ENCODE data around the gene MAGI1.
A peak's percentile ranks its signal among the peaks of the same experiment; 100 is the strongest.

Gene MAGI1

DNA sequence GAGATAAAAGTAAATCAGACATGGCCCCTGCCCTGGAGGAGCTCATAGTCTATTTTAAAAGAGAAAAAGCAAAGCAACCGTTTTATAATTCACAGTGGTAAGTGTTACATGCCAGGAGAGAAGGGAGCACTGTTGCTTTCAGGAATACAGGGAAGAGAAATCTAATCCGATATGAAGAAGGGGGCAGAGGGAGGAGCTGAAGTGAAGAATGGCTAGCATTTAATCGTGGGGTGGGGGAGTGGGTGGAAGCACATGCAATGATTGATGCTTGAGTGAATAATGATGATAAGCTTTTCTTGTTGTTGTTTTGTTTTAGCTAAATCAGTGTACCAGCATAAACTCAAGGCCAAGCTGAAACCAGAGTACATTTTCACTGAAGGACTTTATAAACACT, 629.5 kb downstream of the MAGI1 start:
- H3K4me3 ChIP-seq (ENCODE audit: low read depth, low read length): no peak overlapping the region
- no peak for DNase-seq (ENCODE audit: low read depth)
- TF ChIP-seq, protein P1, sequence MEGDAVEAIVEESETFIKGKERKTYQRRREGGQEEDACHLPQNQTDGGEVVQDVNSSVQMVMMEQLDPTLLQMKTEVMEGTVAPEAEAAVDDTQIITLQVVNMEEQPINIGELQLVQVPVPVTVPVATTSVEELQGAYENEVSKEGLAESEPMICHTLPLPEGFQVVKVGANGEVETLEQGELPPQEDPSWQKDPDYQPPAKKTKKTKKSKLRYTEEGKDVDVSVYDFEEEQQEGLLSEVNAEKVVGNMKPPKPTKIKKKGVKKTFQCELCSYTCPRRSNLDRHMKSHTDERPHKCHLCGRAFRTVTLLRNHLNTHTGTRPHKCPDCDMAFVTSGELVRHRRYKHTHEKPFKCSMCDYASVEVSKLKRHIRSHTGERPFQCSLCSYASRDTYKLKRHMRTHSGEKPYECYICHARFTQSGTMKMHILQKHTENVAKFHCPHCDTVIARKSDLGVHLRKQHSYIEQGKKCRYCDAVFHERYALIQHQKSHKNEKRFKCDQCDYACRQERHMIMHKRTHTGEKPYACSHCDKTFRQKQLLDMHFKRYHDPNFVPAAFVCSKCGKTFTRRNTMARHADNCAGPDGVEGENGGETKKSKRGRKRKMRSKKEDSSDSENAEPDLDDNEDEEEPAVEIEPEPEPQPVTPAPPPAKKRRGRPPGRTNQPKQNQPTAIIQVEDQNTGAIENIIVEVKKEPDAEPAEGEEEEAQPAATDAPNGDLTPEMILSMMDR (conservative IDR thresholded peaks at IDR 0.05; ENCODE audit: low read depth, low read length): no peak

DNA sequence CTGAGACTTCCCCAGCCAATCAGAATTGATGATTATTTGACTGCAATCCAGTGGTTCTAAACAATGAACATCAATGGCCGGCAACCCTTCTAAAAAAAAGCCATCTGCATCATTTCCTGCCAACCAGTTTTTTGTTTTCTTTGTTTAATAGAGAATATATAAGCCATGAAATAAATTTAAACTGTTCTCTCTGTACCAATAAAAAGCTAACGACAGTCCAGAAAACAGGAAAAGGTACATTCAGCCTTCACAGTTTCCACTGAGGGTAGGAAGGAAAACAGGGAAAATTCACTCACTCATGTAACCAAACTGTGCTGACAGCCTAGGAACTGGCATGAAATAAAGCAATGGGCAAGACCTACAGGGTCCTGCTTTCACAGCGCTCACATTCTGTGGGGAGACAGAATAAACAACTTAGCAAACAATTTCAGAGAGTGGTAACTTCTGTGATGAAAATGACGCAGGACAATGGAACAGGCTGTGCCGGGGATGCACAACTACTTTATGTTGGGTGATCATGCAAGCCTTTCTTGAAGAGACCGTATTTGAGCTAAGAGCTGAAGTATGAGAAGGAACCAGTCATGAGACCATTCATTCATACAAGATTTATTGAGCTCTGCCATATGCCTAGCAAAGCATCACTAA, 630.1 kb downstream of the MAGI1 start:
- H3K4me3 ChIP-seq (ENCODE audit: low read depth, low read length): no peak overlapping the region
- DNase-seq (ENCODE audit: low read depth): no peak
- TF ChIP-seq, protein P1 (conservative IDR thresholded peaks at IDR 0.05; ENCODE audit: low read depth, low read length): no peak

DNA sequence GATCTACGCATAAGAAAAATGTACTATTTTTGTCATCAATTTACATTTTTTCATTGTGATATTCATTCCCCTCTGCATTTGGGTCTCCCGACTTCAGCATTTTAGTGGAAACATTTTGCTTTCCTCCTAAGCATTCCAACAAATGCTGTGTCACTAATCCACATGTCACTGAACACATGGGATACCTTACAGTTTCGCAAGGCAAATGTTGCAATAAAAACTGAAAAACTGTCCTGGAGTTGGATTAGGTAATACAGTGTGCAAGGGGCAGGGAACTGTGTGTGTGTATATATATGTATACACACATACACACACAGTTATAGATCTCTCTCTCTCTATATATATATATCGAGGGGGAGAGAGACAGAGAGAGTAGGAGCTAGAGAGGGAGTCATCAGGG, 632.2 kb downstream of the MAGI1 start:
- H3K4me3 ChIP-seq (ENCODE audit: low read depth, low read length): no peak overlapping the region
- DNase-seq (ENCODE audit: low read depth): peak; percentile 58
- TF ChIP-seq, protein P1 (conservative IDR thresholded peaks at IDR 0.05; ENCODE audit: low read depth, low read length): no peak

DNA sequence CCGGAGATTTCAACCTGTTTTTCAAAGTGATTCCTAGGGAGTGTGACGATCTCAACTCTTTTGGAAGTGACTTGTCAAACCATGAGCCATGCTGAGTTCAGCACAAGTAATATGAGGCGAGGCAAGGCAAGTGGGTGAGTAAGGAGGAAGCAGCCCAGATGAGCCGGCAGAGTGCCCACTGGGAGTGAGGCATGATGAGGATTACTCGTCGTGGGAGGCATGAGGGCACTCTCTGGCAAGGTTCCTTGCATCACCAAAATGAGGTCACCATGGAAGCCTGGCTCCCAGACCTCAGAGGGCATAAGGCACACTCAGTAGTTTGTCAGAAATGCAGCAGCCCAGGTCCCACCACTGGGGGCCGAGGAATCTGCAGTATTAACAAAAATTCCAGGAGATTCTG, 636.1 kb downstream of the MAGI1 start:
- peak; percentile 67 for DNase-seq (ENCODE audit: low read depth)
- H3K4me3 ChIP-seq (ENCODE audit: low read depth, low read length): no peak overlapping the region
- TF ChIP-seq, protein P1 (conservative IDR thresholded peaks at IDR 0.05; ENCODE audit: low read depth, low read length): no peak

DNA sequence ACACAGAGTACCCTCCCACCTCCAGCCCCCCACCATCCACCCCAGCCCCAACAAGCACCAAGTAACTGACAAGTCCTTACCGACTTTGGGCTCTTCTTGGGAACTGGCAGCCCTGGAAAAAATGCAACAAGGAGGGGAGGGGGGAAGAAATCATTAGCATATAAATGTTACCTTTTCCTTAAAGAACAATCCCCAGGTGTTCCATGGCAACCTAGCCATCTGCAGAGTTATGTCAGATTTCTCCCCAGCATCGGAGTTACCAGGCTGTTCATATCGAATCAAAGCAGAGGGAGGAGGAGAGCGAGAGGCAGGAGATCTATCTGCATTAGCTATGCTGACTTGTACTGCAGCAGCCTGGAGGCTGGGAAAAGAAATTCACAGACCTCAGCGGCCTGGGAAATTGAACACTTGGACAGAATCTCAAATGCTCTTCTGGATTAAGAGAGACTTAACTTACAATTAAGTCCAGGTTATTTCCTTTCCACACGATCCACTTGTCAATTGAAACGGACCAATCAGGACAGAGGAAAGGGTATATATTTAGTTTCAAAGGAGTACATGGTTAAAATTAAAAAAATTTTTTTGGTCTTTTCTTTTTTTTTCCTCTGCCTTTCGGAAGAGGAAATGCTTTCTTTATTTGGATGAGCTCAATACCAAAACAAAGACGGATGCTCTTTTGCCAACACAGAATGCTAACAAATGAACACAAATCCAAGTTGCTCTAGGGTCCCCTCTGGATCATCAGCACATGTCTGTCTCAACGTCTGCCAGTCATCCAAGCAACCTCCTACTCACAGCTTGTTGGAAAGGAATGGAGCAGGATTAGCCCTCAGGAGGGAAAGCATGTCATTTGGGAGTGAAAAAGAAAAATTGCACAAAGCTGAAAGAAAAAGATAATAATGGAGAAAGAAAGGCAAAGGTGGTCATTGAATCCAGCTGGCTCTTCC, 637.1 kb downstream of the MAGI1 start:
- peak; percentile 24 for DNase-seq (ENCODE audit: low read depth)
- no peak overlapping the region for H3K4me3 ChIP-seq (ENCODE audit: low read depth, low read length)

DNA sequence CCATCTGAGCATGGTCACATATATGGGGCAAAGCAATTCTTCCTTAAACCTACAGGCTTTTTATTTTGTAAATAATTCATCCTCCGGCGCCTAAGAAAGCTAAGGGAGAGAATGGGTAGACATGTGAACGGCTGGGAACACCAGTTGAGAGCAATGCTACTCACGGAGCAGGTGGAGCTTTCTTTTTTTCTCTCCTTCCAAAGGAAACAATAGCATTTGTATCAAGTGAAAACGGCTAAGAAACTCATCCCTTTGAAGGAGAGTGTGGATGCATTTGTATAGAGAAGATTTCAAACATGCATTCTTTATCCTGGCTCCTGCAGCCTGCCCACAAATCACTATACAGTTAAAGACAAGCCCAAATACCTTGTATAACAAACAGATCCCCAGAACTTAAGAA, 637.8 kb downstream of the MAGI1 start:
- H3K4me3 ChIP-seq (ENCODE audit: low read depth, low read length): no peak overlapping the region
- TF ChIP-seq, protein P1 (conservative IDR thresholded peaks at IDR 0.05; ENCODE audit: low read depth, low read length): no peak
- DNase-seq (ENCODE audit: low read depth): no peak

More for the DNA sequence above, 637.1 kb downstream of the MAGI1 start:
- TF ChIP-seq, protein P1 (conservative IDR thresholded peaks at IDR 0.05; ENCODE audit: low read depth, low read length): no peak

Data from choroid plexus epithelial cell (primary cell).